Activated T-cell treated with anti-CD3 and anti-CD28 coated beads, Interleukin-2, amount 50 U/mL, for 72 hours (primary cell): ENCODE measurements around the gene RAP2C. TPM values are rescaled to one million over a fixed set of nuclear protein-coding genes. Genes with fewer than 3 reads are reported as not detected.

Experiments used
- total RNA-seq, 2 donors: library from RNA; stranded (reverse); gene quantifications; one replicate each; pipeline ENCODE4 v1.2.3, GENCODE V29; 2022

Gene RAP2C
- total RNA-seq, 2 donors from 2014 or later: 43.4 to 52.0 TPM

Other genes with a start within 250 kb of the RAP2C start
- gene STK26, start 196.1 kb downstream of the RAP2C start, total RNA-seq: 10 to 100 TPM; 57.9 to 73.4 TPM
- not detected for gene FRMD7, start 91.4 kb downstream of the RAP2C start, total RNA-seq